Right hindlimb (tissue), 1 donor: Measurements from ENCODE around the gene WDFY2.
"Not testable (repeated sequence)": the region's sequence is repeated elsewhere in the genome, so short reads cannot be mapped to it uniquely, and the experiment has no call there.

Experiments
- DNase-seq: peaks from one replicate; pipeline ENCODE4 v3.0.0-alpha.2; 2018

Gene WDFY2

GRCh38 chr13:51583875-51584730 is at the start of gene WDFY2:
WDFY2 (plus strand) TSS chr13:51584462; CDS start chr13:51584688, 226 bp downstream.
- DNase-seq: peak; percentile 100

- DNase-seq: no peak
Measured at GRCh38 chr13:51538591-51539179, 45.6 kb upstream of the WDFY2 start.

GRCh38 chr13:51539887-51540286 is 44.4 kb upstream of the WDFY2 start:
- no peak for DNase-seq

GRCh38 chr13:51541037-51541436 is 43.2 kb upstream of the WDFY2 start:
- DNase-seq: no peak

- DNase-seq: no peak
Measured at GRCh38 chr13:51541809-51542258, 42.4 kb upstream of the WDFY2 start.

GRCh38 chr13:51542346-51543242 is 41.7 kb upstream of the WDFY2 start:
- DNase-seq: no peak

- not testable (repeated sequence) for DNase-seq
Measured at GRCh38 chr13:51545446-51545845, 38.8 kb upstream of the WDFY2 start.

GRCh38 chr13:51547425-51548176 is 36.7 kb upstream of the WDFY2 start:
- DNase-seq: no peak

GRCh38 chr13:51549050-51549449 is 35.2 kb upstream of the WDFY2 start:
- no peak for DNase-seq

- DNase-seq: no peak
Measured at GRCh38 chr13:51549593-51549992, 34.7 kb upstream of the WDFY2 start.

- DNase-seq: no peak
Measured at GRCh38 chr13:51550151-51550550, 34.1 kb upstream of the WDFY2 start.

GRCh38 chr13:51551416-51551815 is 32.8 kb upstream of the WDFY2 start:
- DNase-seq: no peak

- no peak for DNase-seq
Measured at GRCh38 chr13:51552027-51552426, 32.2 kb upstream of the WDFY2 start.

- no peak for DNase-seq
Measured at GRCh38 chr13:51553531-51553930, 30.7 kb upstream of the WDFY2 start.

GRCh38 chr13:51556740-51557139 is 27.5 kb upstream of the WDFY2 start:
- DNase-seq: no peak

- DNase-seq: no peak
Measured at GRCh38 chr13:51557438-51557837, 26.8 kb upstream of the WDFY2 start.

- DNase-seq: no peak
Measured at GRCh38 chr13:51557875-51558612, 26.2 kb upstream of the WDFY2 start.

- DNase-seq: no peak
Measured at GRCh38 chr13:51559946-51560735, 24.1 kb upstream of the WDFY2 start.

- DNase-seq: no peak
Measured at GRCh38 chr13:51562011-51562671, 22.1 kb upstream of the WDFY2 start.

GRCh38 chr13:51564252-51564651 is 20.0 kb upstream of the WDFY2 start:
- no peak for DNase-seq
